GM23248 (cell line): Measurements from ENCODE around the gene LTB4R. TPM values are rescaled to one million over a fixed set of nuclear protein-coding genes. Genes with fewer than 3 reads are reported as not detected.

Experiments
- DNase-seq: peaks from one replicate; pipeline ENCODE4 v3.0.0-alpha.2; 2015
- H2AFZ ChIP-seq: fragments of 200-600 bp; sonication (generic); 2 replicates; pipeline ENCODE4 v1.6.1; 2016; ENCODE audit warnings: antibody characterized with exemption
- H3F3A ChIP-seq: fragments of 200-600 bp; sonication (generic); 2 replicates; pipeline ENCODE4 v1.6.1; 2016; ENCODE audit warnings: mild to moderate bottlenecking, antibody characterized with exemption, mixed run types; ENCODE audit not compliant: insufficient read depth
- H3K27ac ChIP-seq: fragments of 200-600 bp; sonication (generic); 2 replicates; pipeline ENCODE4 v1.5.1; 2016; ENCODE audit warnings: mild to moderate bottlenecking
- H3K27me3 ChIP-seq: fragments of 200-600 bp; sonication (generic); replicated peaks from 2 replicates; pipeline ENCODE4 v1.6.1; 2016; ENCODE audit warnings: mild to moderate bottlenecking; ENCODE audit not compliant: insufficient read depth
- H3K36me3 ChIP-seq: fragments of 200-600 bp; sonication (generic); 2 replicates; pipeline ENCODE4 v1.6.1; 2016; ENCODE audit warnings: low read depth, mild to moderate bottlenecking
- H3K4me1 ChIP-seq: fragments of 200-600 bp; sonication (generic); 2 replicates; pipeline ENCODE4 v1.6.1; 2016; ENCODE audit warnings: mild to moderate bottlenecking; ENCODE audit not compliant: insufficient read depth
- H3K4me2 ChIP-seq: fragments of 200-600 bp; sonication (generic); one replicate; pipeline ENCODE4 v1.6.1; 2016; ENCODE audit warnings: mild to moderate bottlenecking; ENCODE audit not compliant: unreplicated experiment
- H3K4me3 ChIP-seq: fragments of 200-600 bp; sonication (generic); 2 replicates; pipeline ENCODE4 v1.5.1; 2016; ENCODE audit warnings: mild to moderate bottlenecking
- H3K79me2 ChIP-seq: fragments of 200-600 bp; sonication (generic); 2 replicates; pipeline ENCODE4 v1.6.1; 2016; ENCODE audit warnings: mild to moderate bottlenecking; ENCODE audit not compliant: insufficient read depth
- H3K9ac ChIP-seq: fragments of 200-600 bp; sonication (generic); 2 replicates; pipeline ENCODE4 v1.6.1; 2016; ENCODE audit warnings: mild to moderate bottlenecking
- H3K9me2 ChIP-seq: fragments of 200-600 bp; sonication (generic); 2 replicates; pipeline ENCODE4 v1.6.1; 2016; ENCODE audit warnings: mixed run types, mild to moderate bottlenecking, moderate library complexity; ENCODE audit not compliant: insufficient read depth
- H3K9me3 ChIP-seq: fragments of 200-600 bp; sonication (generic); one replicate; pipeline ENCODE4 v1.6.1; 2017; ENCODE audit warnings: low read depth
- H4K20me1 ChIP-seq: fragments of 200-600 bp; sonication (generic); 2 replicates; pipeline ENCODE4 v1.6.0; 2016; ENCODE audit not compliant: insufficient read depth
- EZH2 ChIP-seq: fragments of 200-600 bp; sonication (generic); IDR thresholded peaks from 2 replicates; pipeline ENCODE4 v1.6.1; 2018; ENCODE audit warnings: antibody characterized with exemption, mild to moderate bottlenecking; ENCODE audit not compliant: insufficient read depth, poor library complexity, severe bottlenecking
- EZH2phosphoT487 ChIP-seq: fragments of 200-600 bp; sonication (generic); IDR thresholded peaks from 2 replicates; pipeline ENCODE4 v1.6.1; 2018; ENCODE audit warnings: antibody characterized with exemption, moderate library complexity, mild to moderate bottlenecking, low read depth; ENCODE audit not compliant: insufficient read depth
- WGBS, 2 experiments: methylation state at CpG; one replicate each; pipeline ENCODE4 v1.1.6; 2015 to 2017; ENCODE audit warnings: low lambda C conversion rate in 2 of 2, low coverage in 1 of 2; ENCODE audit errors: missing lambda C conversion rate in 2 of 2; 5-methylcytosine and 5-hydroxymethylcytosine counted together
- in situ Hi-C: fragments of 300-500 bp; cut with MboI; formaldehyde crosslinking; loops from 2 replicates; pipeline ENCODE4 v1.15.0; 2020
- polyA plus RNA-seq: library from polyadenylated mRNA; unstranded; fragments of >200 nt; fragmentation: Nextera tagmentation; extraction: Ambion mirVana; gene quantifications from 2 replicates; pipeline ENCODE4 v1.2.1, GENCODE V29; 2016
- total RNA-seq: library from RNA; depleted of rRNA; stranded (reverse); fragments of >200 nt; shearing (Covaris generic); gene quantifications from 2 replicates; pipeline ENCODE4 v1.2.3, GENCODE V29; 2014

The LTB4R gene
- total and polyA plus RNA-seq, 2 experiments from 2014 or later: 1.1 to 2.4 TPM

- no peak for TF ChIP-seq EZH2
- no peak for TF ChIP-seq EZH2phosphoT487
These were observed 35.8 kb downstream of the LTB4R start for GRCh38 chr14:24347134-24347533.

DNA sequence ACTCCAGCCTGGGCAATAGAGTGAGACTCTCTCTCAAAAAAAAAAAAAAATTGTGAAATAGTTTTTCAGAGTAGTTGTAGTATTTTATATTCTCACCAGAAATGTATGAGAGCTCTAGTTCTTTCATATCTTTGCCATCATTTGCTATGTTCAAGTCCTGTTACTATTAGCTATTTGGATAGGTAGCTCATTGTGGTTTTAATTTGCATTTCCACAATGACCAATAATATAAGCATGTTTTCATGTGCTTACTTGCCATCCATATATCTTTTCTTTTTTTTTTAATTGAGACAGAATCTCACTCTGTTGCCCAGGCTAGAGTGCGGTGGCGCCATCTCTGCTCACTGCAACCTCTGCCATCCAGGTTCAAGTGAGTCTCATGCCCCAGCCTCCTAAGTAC, 36.9 kb downstream of the LTB4R start:
- Histone ChIP-seq H3K4me1 (peaks cover 15% of the 10 kb centered on the region), H3K9ac (no peak overlapping the region), H3K4me2 (no peak overlapping the region), H3K9me3 (no peaks in the 10 kb centered on the region), H3F3A (peaks cover 12% of the 10 kb centered on the region), H2AFZ (no peak overlapping the region), H3K9me2 (no peaks in the 10 kb centered on the region), H3K36me3 (no peaks in the 10 kb centered on the region), H4K20me1 (no peaks in the 10 kb centered on the region), H3K27ac (no peak overlapping the region), H3K4me3 (no peak overlapping the region), H3K27me3 (no peaks in the 10 kb centered on the region), H3K79me2 (no peaks in the 10 kb centered on the region)
- no peak for DNase-seq
- TF ChIP-seq EZH2phosphoT487: no peak
- TF ChIP-seq EZH2: no peak
- in situ Hi-C loops: no loop called here
- 96% methylated on average over 2 of the region's 2 CpGs for WGBS, 2 experiments

More at GRCh38 chr14:24347134-24347533, 35.8 kb downstream of the LTB4R start:
- H3K27ac ChIP-seq: no peak overlapping the region
- no peaks in the 10 kb centered on the region for H3K79me2 ChIP-seq
- WGBS, 2 experiments: 40 to 41% methylated on average over 1 of the region's 1 CpG
- no peak overlapping the region for H3K4me3 ChIP-seq
- H3K4me2 ChIP-seq: no peak overlapping the region
- H3K4me1 ChIP-seq: peaks cover 11% of the 10 kb centered on the region
- in situ Hi-C loops: no loop called here
- H3K9ac ChIP-seq: no peak overlapping the region
- no peaks in the 10 kb centered on the region for H3K9me2 ChIP-seq
- no peak for DNase-seq
- no peaks in the 10 kb centered on the region for H4K20me1 ChIP-seq
- H3F3A ChIP-seq: peaks cover 11% of the 10 kb centered on the region
- no peaks in the 10 kb centered on the region for H3K9me3 ChIP-seq
- H2AFZ ChIP-seq: no peak overlapping the region
- H3K36me3 ChIP-seq: no peaks in the 10 kb centered on the region
- H3K27me3 ChIP-seq: no peaks in the 10 kb centered on the region

- H3K36me3 ChIP-seq: no peaks in the 10 kb centered on the region
- no peaks in the 10 kb centered on the region for H3K9me2 ChIP-seq
- H3K27me3 ChIP-seq: no peaks in the 10 kb centered on the region
- in situ Hi-C loops: no loop called here
- no peaks in the 10 kb centered on the region for H3K9me3 ChIP-seq
- peaks cover 25% of the 10 kb centered on the region for H3K4me1 ChIP-seq
- H3K4me2 ChIP-seq: no peak overlapping the region
- H3K4me3 ChIP-seq: no peak overlapping the region
- H3K9ac ChIP-seq: no peak overlapping the region
- peaks cover 17% of the 10 kb centered on the region for H3F3A ChIP-seq
- no peak for DNase-seq
- WGBS, 2 experiments: 76 to 78% methylated on average over 5 of the region's 5 CpGs
- TF ChIP-seq EZH2phosphoT487 (no peak), EZH2 (no peak)
- H2AFZ ChIP-seq: no peak overlapping the region
- no peak overlapping the region for H3K27ac ChIP-seq
- no peaks in the 10 kb centered on the region for H4K20me1 ChIP-seq
- H3K79me2 ChIP-seq: no peaks in the 10 kb centered on the region
These were observed 38.4 kb downstream of the LTB4R start for GRCh38 chr14:24349742-24350141.

DNA sequence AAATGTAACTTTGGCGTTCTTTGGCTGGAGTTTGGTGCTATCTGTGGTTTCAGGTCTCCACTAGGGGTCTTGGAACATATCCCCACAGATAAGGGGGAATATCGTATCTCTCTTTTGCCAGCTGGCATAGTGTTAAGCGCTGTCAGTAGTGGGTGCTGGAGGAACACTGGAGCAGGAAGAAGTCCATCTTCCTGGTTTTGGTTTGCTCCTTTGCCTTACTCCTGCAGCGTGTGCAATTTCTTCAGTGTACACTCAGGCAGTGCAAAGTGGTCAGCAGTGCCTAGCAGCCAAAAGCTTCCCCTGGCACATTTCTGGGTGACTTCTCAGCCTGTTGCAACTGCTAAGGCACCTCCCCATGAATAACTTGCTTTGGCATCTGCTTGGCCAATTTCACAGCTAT, 40.2 kb downstream of the LTB4R start:
- Histone ChIP-seq H3K4me2 (peak overlapping the region; percentile 16), H3F3A (peaks cover 24% of the 10 kb centered on the region), H3K9ac (no peak overlapping the region), H3K27ac (peak overlapping the region; percentile 57), H3K27me3 (no peaks in the 10 kb centered on the region), H2AFZ (no peak overlapping the region), H4K20me1 (no peaks in the 10 kb centered on the region), H3K9me3 (no peaks in the 10 kb centered on the region), H3K9me2 (no peaks in the 10 kb centered on the region), H3K4me1 (peaks cover 25% of the 10 kb centered on the region), H3K4me3 (no peak overlapping the region), H3K36me3 (no peaks in the 10 kb centered on the region), H3K79me2 (no peaks in the 10 kb centered on the region)
- peak; percentile 89 for DNase-seq
- in situ Hi-C loops: no loop called here
- TF ChIP-seq EZH2: no peak
- no peak for TF ChIP-seq EZH2phosphoT487
- 60 to 65% methylated on average over 4 of the region's 4 CpGs for WGBS, 2 experiments
